ENCODE data around the gene RAB5IF. TPM values are rescaled to one million over a fixed set of nuclear protein-coding genes. Genes with fewer than 3 reads are reported as not detected.

The RAB5IF gene
- total and polyA plus RNA-seq, 2 of the 13 experiments (the other 11 are each of a cell fraction or from before 2014, with no cell fraction given), result 261 to 305 TPM

- no peak for TF ChIP-seq ZNF407 (CRISPR knock-in tag; IDR thresholded peaks at IDR 0.05; ENCODE audit: not compliant biosample characterization)
- no peak for TF ChIP-seq ZNF792 (CRISPR knock-in tag; IDR thresholded peaks at IDR 0.05)
- TF ChIP-seq SMAD3 (CRISPR knock-in tag; IDR thresholded peaks at IDR 0.05), result no peak
- TF ChIP-seq ZBTB7B (CRISPR knock-in tag; IDR thresholded peaks at IDR 0.05), result no peak
- TF ChIP-seq ZHX2 (IDR thresholded peaks at IDR 0.05; ENCODE audit: low read depth), result no peak
- TF ChIP-seq ZHX2 (CRISPR knock-in tag; IDR thresholded peaks at IDR 0.05; ENCODE audit: borderline replicate concordance), result no peak
- no peak for TF ChIP-seq FOXO1 (CRISPR knock-in tag; IDR thresholded peaks at IDR 0.05)
- no peak for TF ChIP-seq MIXL1 (CRISPR knock-in tag; IDR thresholded peaks at IDR 0.05)
Observed at GRCh38 chr20:36620917-36621316, 15.3 kb downstream of the RAB5IF start (continued).

Measured in HepG2 (cell line).